ENCODE measurements around the gene SUZ12.
"Not testable (repeated sequence)": the region's sequence is repeated elsewhere in the genome, so short reads cannot be mapped to it uniquely, and the experiment has no call there.

SUZ12 gene

GRCh38 chr17:32047663-32048062 lies 110.9 kb downstream of the SUZ12 start:
- H3K9me3 ChIP-seq (ENCODE audit: severe bottlenecking); H3K27ac ChIP-seq; H3K4me3 ChIP-seq (ENCODE audit: low read depth, low read length); H3K36me3 ChIP-seq; H3K27me3 ChIP-seq (ENCODE audit: insufficient read depth, low read depth, severe bottlenecking); DNase-seq: not testable (repeated sequence)
